HEK293 (cell line): ENCODE data around the gene EYA2.

Experiments used
- CTCF ChIA-PET: fragments of 350-600 bp; formaldehyde crosslinking; extraction: SDS; loops from one replicate; lab custom pipeline; 2021; ENCODE audit warnings: antibody characterized with exemption; lab: Yijun Ruan, JAX
- POLR2A ChIA-PET: fragments of 300-600 bp; formaldehyde crosslinking; extraction: SDS; loops from one replicate; lab custom pipeline; 2020; ENCODE audit warnings: antibody characterized with exemption, inconsistent platforms; lab: Yijun Ruan, JAX
- H3K27ac ChIP-seq: fragments of 200-500 bp; sonication (Bioruptor generic); 2 replicates; pipeline ENCODE4 v1.5.1; 2014; ENCODE audit warnings: low read depth, low read length, control low read depth, inconsistent platforms; ENCODE audit errors: extremely low read depth
- H3K36me3 ChIP-seq, 2 experiments: fragments of 200-500 bp in 1 of 2; sonication (Bioruptor generic) in 1 of 2; 1 replicate in 1 of 2; 2 replicates in 1 of 2; pipeline ENCODE4 v1.5.1; 2014 to 2017; ENCODE audit warnings: inconsistent platforms in 2 of 2, low read length in 2 of 2; ENCODE audit not compliant: control insufficient read depth in 2 of 2, insufficient read depth in 1 of 2
- H3K4me1 ChIP-seq: fragments of 200-500 bp; sonication (Bioruptor generic); 2 replicates; pipeline ENCODE4 v1.5.1; 2014; ENCODE audit warnings: mild to moderate bottlenecking, low read length, inconsistent platforms; ENCODE audit not compliant: control insufficient read depth, insufficient read depth
- H3K4me3 ChIP-seq: 2 replicates; pipeline ENCODE4 v1.5.1; 2011; ENCODE audit warnings: low read depth, mild to moderate bottlenecking, control low read depth, low read length, moderate library complexity
- H3K9me3 ChIP-seq: fragments of 200-500 bp; sonication (Bioruptor generic); 2 replicates; pipeline ENCODE4 v1.5.1; 2014; ENCODE audit warnings: low read depth, low read length, inconsistent platforms; ENCODE audit not compliant: control insufficient read depth, insufficient read depth
- BCL11A ChIP-seq: fragments of 450-650 bp; formaldehyde crosslinking; IDR thresholded peaks from 2 replicates; pipeline ENCODE4 v1.5.1; 2016; ENCODE audit warnings: low read depth, missing biosample characterization, missing genetic modification characterization
- BCL6B ChIP-seq: fragments of 450-650 bp; formaldehyde crosslinking; IDR thresholded peaks from 2 replicates; pipeline ENCODE4 v1.5.1; 2017; ENCODE audit warnings: missing biosample characterization, missing genetic modification characterization
- GLIS2 ChIP-seq: fragments of 450-650 bp; formaldehyde crosslinking; IDR thresholded peaks from 2 replicates; pipeline ENCODE4 v1.5.1; 2016; ENCODE audit warnings: missing biosample characterization, missing genetic modification characterization
- SETDB1 ChIP-seq: IDR thresholded peaks from one replicate; pipeline ENCODE4 v1.6.1; 2017; ENCODE audit warnings: mild to moderate bottlenecking, low read length, moderate library complexity, mixed read lengths; ENCODE audit not compliant: insufficient read length
- ZBTB17 ChIP-seq: fragments of 450-650 bp; formaldehyde crosslinking; IDR thresholded peaks from 2 replicates; pipeline ENCODE4 v1.5.1; 2016; ENCODE audit warnings: missing biosample characterization, missing genetic modification characterization
- ZBTB21 ChIP-seq: fragments of 450-650 bp; formaldehyde crosslinking; IDR thresholded peaks from 2 replicates; pipeline ENCODE4 v1.5.1; 2017; ENCODE audit warnings: missing biosample characterization, missing genetic modification characterization
- ZFP37 ChIP-seq: fragments of 450-650 bp; formaldehyde crosslinking; IDR thresholded peaks from 2 replicates; pipeline ENCODE4 v1.5.1; 2016; ENCODE audit warnings: missing biosample characterization, missing genetic modification characterization
- ZNF184 ChIP-seq: fragments of 450-650 bp; IDR thresholded peaks from 2 replicates; pipeline ENCODE4 v1.5.1; 2018; ENCODE audit warnings: missing biosample characterization, mild to moderate bottlenecking, missing genetic modification characterization
- ZNF214 ChIP-seq: fragments of 450-650 bp; formaldehyde crosslinking; IDR thresholded peaks from 2 replicates; pipeline ENCODE4 v1.5.1; 2017; ENCODE audit warnings: missing biosample characterization, mild to moderate bottlenecking, missing genetic modification characterization, borderline replicate concordance
- ZNF26 ChIP-seq: fragments of 450-650 bp; formaldehyde crosslinking; IDR thresholded peaks from 2 replicates; pipeline ENCODE4 v1.5.1; 2016; ENCODE audit warnings: missing biosample characterization, missing genetic modification characterization
- ZNF280C ChIP-seq: fragments of 450-650 bp; formaldehyde crosslinking; IDR thresholded peaks from 2 replicates; pipeline ENCODE4 v1.5.1; 2016; ENCODE audit warnings: missing biosample characterization, missing genetic modification characterization
- ZNF518A ChIP-seq: fragments of 450-650 bp; formaldehyde crosslinking; conservative IDR thresholded peaks from 2 replicates; pipeline ENCODE4 v1.5.1; 2016; ENCODE audit warnings: low read depth, missing biosample characterization, missing genetic modification characterization
- ZNF521 ChIP-seq: fragments of 450-650 bp; formaldehyde crosslinking; IDR thresholded peaks from 2 replicates; pipeline ENCODE4 v1.5.1; 2017; ENCODE audit warnings: missing biosample characterization, mild to moderate bottlenecking, missing genetic modification characterization
- ZNF777 ChIP-seq: fragments of 450-650 bp; formaldehyde crosslinking; IDR thresholded peaks from 2 replicates; pipeline ENCODE4 v1.5.1; 2017; ENCODE audit warnings: missing biosample characterization, missing genetic modification characterization, borderline replicate concordance

The EYA2 gene

GRCh38 chr20:47063407-47063806 lies 168.8 kb downstream of the EYA2 start (continued):
- no peak for TF ChIP-seq BCL6B (tag by site-specific recombination)
- TF ChIP-seq BCL11A (tag by site-specific recombination), result no peak
- no peak for TF ChIP-seq ZNF184
- no peak for TF ChIP-seq ZNF26 (tag by site-specific recombination)
- TF ChIP-seq ZNF518A (tag by site-specific recombination), result no peak
- TF ChIP-seq ZBTB17 (tag by site-specific recombination), result no peak
- TF ChIP-seq ZNF777 (tag by site-specific recombination), result no peak
- no peak for TF ChIP-seq ZFP37
- no peak for TF ChIP-seq GLIS2 (tag by site-specific recombination)
- no peak for TF ChIP-seq ZBTB21 (tag by site-specific recombination)

- no peaks in the 10 kb centered on the region for H3K36me3 ChIP-seq
- H3K4me3 ChIP-seq, result no peak overlapping the region
- H3K4me1 ChIP-seq, result no peaks in the 10 kb centered on the region
- TF ChIP-seq ZNF521 (tag by site-specific recombination), result no peak
- TF ChIP-seq ZNF280C, result no peak
- no peak for TF ChIP-seq SETDB1
- TF ChIP-seq ZNF214 (tag by site-specific recombination), result no peak
- ChIA-PET POLR2A (no interaction called here), CTCF (interaction anchor here (0.6 to 0.7 kb wide), 2 partner anchors 43 to 308 kb away, joined by 4 read pairs; no protein-coding TSS in a partner anchor)
- H3K27ac ChIP-seq, result no peak overlapping the region
- H3K9me3 ChIP-seq, result no peaks in the 10 kb centered on the region
Measured at GRCh38 chr20:47063808-47064207, 169.2 kb downstream of the EYA2 start.
